ENCODE data around the gene ANO2. TPM values are rescaled to one million over a fixed set of nuclear protein-coding genes. Genes with fewer than 3 reads are reported as not detected.

Gene ANO2
- total RNA-seq, 1 experiment from 2014 or later = not detected

DNA sequence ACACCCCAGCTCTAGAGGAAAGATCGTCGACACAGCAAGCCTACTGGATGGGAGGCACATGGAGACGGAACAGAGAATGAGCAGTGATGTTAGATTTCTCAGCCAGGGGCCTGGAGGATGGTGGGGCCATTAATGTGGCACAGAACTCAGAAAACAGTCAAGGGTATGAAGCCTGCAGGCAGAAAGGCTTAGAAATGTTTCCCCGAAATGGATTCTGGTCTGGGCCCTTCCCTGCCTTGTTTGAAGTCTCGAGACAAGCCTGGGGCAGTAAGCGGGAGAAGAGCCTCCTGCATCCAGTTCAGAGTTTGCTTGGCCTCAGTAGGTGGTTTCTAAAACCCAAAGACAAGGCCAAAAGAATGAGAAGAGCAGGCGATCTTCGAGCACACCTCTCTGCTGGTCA is 354.7 kb downstream of the ANO2 start:
- H3K4me3 ChIP-seq = no peak overlapping the region
- no peaks in the 10 kb centered on the region for H3K36me3 ChIP-seq
- no peaks in the 10 kb centered on the region for H3K9me3 ChIP-seq
- no peaks in the 10 kb centered on the region for H3K27me3 ChIP-seq
- no peak for DNase-seq

DNA sequence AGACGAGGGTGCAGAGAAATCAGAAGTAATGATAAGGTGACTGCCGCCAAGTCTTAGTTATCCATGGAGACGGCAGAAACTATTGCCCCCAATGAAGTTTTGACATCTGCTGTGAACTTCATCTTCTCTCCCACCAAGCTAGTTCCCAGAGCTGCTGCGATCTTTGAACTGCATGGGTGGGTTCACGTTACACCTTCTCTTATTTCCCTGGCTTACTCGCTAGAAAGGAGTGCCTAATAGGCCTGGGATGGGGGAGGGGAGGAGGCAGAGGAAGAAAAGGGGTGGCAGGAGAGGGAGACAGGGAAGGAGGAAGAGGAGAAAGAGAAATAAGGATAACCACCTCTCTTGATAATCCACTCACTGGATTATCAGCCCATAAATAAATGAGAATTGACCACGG is 356.0 kb downstream of the ANO2 start:
- H3K4me3 ChIP-seq = no peak overlapping the region
- no peaks in the 10 kb centered on the region for H3K36me3 ChIP-seq
- H3K27me3 ChIP-seq = no peaks in the 10 kb centered on the region
- DNase-seq = no peak
- no peaks in the 10 kb centered on the region; the same call in 1 of the 2 replicates for H3K9me3 ChIP-seq

GRCh38 chr12:5588591-5588990 is 356.5 kb downstream of the ANO2 start:
- DNase-seq = no peak
- no peak overlapping the region for H3K4me3 ChIP-seq
- no peaks in the 10 kb centered on the region; the same call in 1 of the 2 replicates for H3K9me3 ChIP-seq
- no peaks in the 10 kb centered on the region for H3K36me3 ChIP-seq
- no peaks in the 10 kb centered on the region for H3K27me3 ChIP-seq

- Histone ChIP-seq H3K4me3 (no peak overlapping the region), H3K9me3 (no peaks in the 10 kb centered on the region; the same call in 1 of the 2 replicates), H3K27me3 (no peaks in the 10 kb centered on the region), H3K36me3 (no peaks in the 10 kb centered on the region)
- peak; percentile 36 for DNase-seq
Measured at GRCh38 chr12:5588176-5588575, 356.9 kb downstream of the ANO2 start.

- DNase-seq = no peak
- Histone ChIP-seq H3K9me3 (no peaks in the 10 kb centered on the region; the same call in 1 of the 2 replicates), H3K36me3 (no peaks in the 10 kb centered on the region), H3K27me3 (no peaks in the 10 kb centered on the region), H3K4me3 (no peak overlapping the region)
Measured at GRCh38 chr12:5587711-5588121, 357.3 kb downstream of the ANO2 start.

DNA sequence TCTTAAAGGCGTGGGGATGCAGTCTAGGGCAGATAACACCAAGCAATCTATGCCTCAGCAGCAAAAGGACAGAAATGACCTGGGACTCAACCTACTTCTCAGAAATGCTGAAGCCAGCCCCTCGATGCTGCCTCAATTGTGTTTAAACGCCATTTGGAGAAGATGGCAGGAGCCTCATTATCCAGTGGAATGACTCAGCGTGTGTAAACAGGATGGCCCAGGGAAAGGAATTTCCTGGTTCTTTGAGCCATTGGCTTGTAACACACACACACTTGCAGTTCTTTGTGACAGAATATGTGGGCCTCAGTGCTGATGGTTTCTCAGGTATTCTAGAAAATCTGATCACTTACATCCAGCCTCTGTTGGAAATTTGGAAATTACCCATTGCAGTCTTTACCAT is 358.9 kb downstream of the ANO2 start:
- H3K36me3 ChIP-seq = no peaks in the 10 kb centered on the region
- no peaks in the 10 kb centered on the region; the same call in 1 of the 2 replicates for H3K9me3 ChIP-seq
- H3K4me3 ChIP-seq = no peak overlapping the region
- no peaks in the 10 kb centered on the region for H3K27me3 ChIP-seq
- peak; percentile 54 for DNase-seq

DNA sequence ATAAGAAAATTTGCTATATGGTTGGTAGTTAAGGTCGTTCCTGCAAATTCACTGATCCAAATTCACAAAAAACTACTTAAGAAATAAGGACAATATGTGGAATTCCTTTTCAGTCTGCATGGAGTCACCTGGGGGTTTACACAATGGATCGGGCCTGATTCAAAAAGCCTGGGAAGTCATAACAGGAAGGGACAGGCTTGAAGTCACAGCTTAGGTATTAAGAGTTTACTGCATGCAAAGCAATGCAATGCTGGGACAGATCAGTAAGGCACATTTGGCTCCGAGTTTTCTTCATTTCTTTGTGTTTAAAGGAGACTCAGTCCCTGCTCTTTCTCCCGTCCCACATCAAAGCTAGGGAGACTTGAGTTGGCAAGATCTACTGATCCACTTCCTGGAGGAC is 359.9 kb downstream of the ANO2 start:
- Histone ChIP-seq H3K36me3 (no peaks in the 10 kb centered on the region), H3K27me3 (no peaks in the 10 kb centered on the region), H3K4me3 (no peak overlapping the region), H3K9me3 (no peaks in the 10 kb centered on the region; the same call in 1 of the 2 replicates)
- no peak for DNase-seq

DNA sequence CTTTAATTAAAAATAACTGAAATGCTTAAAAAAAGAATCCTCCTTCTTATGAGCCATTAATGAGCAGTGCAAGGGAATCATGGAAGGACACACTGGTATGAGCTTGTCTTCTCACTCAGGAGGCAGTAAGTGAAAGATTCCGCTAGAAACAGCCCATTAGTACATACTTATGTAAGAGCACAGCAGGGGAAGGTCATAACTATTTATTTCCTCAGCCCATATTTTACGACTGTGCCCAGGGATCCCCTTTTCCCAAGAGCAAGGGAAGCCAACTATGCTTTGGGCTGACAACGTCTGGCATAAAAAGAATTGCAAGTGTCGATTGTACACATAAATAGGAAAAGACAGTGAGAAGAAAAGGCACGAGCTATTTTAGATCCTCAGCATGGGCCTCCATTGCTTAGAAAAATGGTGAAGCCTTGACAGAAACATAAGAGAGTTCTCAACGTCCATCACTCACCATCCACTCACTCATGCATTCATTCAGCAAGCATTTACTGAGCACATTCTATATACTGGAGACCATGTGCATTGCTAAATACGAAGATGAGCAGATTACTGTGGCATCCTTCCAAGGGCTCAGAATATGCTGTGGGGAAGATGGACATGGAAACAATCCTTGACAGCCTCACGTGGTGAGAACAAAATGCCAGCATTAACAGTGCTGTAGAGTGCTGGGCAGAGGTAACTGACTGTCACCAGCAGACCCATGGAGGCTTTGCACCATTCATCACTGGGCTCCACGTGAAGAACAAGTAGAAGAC is 360.5 kb downstream of the ANO2 start:
- no peaks in the 10 kb centered on the region; the same call in 1 of the 2 replicates for H3K9me3 ChIP-seq
- H3K27me3 ChIP-seq = no peaks in the 10 kb centered on the region
- H3K36me3 ChIP-seq = no peaks in the 10 kb centered on the region
- DNase-seq = no peak
- H3K4me3 ChIP-seq = no peak overlapping the region

DNA sequence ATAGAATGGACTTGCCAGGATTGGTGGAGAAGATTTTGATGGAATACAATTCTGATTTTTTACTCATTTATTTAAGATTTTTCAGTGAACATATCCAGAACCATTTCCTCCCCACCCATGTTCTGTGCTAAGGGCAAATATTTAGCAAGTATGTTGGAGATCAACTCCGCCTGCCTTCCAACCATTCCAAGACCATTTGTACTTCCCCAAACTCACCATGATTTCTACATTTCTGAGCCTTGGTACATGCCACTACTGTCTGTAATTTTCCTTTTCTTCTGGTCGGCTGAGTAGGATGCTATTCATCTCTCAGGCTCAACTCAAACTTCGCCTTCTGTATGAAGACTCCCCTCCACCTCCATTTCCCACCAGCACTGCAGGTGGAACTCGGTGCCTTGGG is 362.5 kb downstream of the ANO2 start:
- Histone ChIP-seq H3K4me3 (no peak overlapping the region), H3K36me3 (no peaks in the 10 kb centered on the region), H3K9me3 (no peaks in the 10 kb centered on the region; the same call in 1 of the 2 replicates), H3K27me3 (no peaks in the 10 kb centered on the region)
- no peak for DNase-seq

DNA sequence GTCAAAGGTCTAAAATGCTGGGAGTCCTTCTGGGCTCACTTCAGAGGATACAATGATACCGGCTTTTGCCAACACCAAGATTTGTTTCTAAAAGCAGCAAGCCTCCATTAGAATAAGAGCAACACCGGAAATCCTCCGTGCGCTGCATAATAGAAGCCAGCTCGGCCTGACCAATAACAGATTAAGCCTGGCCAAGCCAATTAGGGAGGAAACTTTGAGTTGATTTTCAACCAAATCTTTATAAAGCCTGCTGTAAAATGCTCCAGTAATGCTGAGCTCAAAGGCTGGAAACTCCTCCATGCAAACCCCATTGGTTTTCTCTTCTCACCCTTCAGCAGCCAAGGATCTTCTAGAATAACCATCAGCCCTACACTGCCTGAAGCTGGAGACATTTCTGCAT is 363.0 kb downstream of the ANO2 start:
- DNase-seq = no peak
- Histone ChIP-seq H3K27me3 (no peaks in the 10 kb centered on the region), H3K9me3 (no peaks in the 10 kb centered on the region; the same call in 1 of the 2 replicates), H3K36me3 (no peaks in the 10 kb centered on the region), H3K4me3 (no peak overlapping the region)

DNA sequence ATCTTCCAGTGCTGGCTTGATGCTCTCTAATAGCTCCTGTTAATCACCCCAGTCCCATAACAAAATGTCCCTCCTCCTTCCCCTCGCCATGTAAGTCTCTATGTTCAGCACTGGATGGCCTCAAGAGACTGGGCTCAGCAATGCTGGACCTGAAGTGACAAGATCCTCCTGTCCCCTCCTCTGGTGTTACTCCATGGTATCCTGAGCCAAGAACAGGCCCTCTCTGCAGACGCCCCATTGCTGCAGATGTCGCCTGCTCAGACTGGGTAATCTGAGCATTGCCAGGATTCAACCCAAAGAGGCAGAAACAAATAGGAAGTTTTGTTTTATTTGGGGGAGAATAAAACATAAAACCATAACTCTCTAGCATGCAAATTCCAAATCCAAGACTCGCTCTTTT is 363.4 kb downstream of the ANO2 start:
- Histone ChIP-seq H3K9me3 (no peaks in the 10 kb centered on the region; the same call in 1 of the 2 replicates), H3K4me3 (no peak overlapping the region), H3K36me3 (no peaks in the 10 kb centered on the region), H3K27me3 (no peaks in the 10 kb centered on the region)
- DNase-seq = no peak

DNA sequence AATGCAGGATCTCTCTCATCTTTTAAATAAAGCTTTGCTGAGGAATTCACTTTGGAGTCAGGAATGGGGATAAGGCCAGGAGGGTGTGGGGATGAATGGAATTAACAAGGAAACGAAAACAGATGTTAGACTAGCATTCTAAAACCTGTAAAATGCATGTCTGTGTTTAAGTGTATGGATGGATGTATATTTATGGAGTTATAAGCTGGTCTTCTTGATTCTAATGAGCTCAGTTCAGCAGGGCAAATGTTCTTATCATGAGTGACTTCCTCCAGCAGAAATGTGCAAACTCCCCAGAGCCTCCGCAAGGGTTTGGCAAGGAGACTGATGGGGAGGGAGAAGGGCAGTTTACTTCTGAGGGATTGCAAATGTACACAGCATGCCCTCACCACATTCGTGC is 364.0 kb downstream of the ANO2 start:
- no peak overlapping the region for H3K4me3 ChIP-seq
- no peaks in the 10 kb centered on the region for H3K36me3 ChIP-seq
- H3K9me3 ChIP-seq = no peaks in the 10 kb centered on the region; the same call in 1 of the 2 replicates
- H3K27me3 ChIP-seq = no peaks in the 10 kb centered on the region
- peak; percentile 32 for DNase-seq

GRCh38 chr12:5578775-5579174 is 366.3 kb downstream of the ANO2 start:
- H3K4me3 ChIP-seq = no peak overlapping the region
- no peaks in the 10 kb centered on the region for H3K36me3 ChIP-seq
- H3K27me3 ChIP-seq = no peaks in the 10 kb centered on the region
- DNase-seq = no peak
- H3K9me3 ChIP-seq = no peaks in the 10 kb centered on the region

DNA sequence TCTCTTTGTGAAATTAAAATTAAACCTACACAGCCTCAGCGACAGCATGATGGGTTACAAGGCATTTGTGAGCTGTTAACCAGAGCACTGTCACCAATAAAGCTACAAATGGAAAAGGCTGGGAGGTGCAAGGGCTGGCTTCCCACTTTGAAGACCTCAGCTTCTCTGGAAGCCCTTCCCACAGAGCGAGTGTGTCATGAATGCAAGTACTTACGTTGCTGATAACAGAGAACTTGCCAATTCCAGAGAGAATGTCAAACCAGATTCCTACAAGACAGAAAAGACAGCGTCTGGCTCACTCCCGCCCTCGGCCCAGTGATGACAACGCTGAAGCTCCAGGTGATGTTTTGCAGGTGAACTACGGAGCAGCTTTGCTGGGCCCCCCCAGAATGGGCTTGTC is 367.3 kb downstream of the ANO2 start:
- no peaks in the 10 kb centered on the region for H3K36me3 ChIP-seq
- H3K4me3 ChIP-seq = no peak overlapping the region
- no peak for DNase-seq
- H3K9me3 ChIP-seq = no peaks in the 10 kb centered on the region
- H3K27me3 ChIP-seq = no peaks in the 10 kb centered on the region

DNA sequence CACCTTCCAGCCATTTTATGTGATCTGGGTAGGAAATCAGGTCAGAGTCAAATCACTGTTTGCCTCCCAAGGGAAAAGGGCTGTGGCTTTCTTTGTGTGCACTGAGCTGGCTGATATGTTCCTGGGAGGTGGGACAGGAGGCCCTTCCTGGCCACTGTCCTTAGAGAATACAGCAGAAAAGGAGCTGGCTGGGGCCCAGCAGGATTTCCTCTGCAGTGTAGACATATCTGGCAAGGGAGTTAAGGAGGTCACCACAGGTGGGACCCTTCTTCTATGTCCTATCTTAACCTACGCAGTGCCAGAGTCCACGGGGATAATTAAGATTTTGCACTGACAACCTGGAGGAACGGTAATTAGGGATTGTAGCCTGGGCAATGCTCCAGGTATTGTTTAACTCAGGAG is 367.8 kb downstream of the ANO2 start:
- H3K36me3 ChIP-seq = no peaks in the 10 kb centered on the region
- no peak overlapping the region for H3K4me3 ChIP-seq
- no peaks in the 10 kb centered on the region for H3K9me3 ChIP-seq
- DNase-seq = no peak
- no peaks in the 10 kb centered on the region for H3K27me3 ChIP-seq

DNA sequence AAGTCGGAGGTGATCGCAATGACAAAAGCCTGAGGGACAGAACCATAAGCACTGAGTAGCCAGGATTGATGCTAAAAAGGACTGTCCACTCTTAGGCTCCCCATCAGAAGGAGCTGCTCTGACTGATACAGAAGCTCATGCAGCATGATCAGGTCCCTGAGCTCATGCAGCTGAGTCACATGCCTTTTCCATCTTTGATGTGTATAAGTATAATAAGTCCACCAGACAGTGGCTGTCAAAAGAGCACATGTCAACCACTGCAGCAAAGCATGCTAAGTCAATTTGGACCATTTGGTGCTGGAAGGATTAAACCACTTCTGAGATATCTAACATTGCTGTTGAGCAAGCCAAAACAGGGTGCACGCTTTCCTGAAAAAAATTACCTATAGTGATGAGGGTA is 369.1 kb downstream of the ANO2 start:
- DNase-seq = no peak
- Histone ChIP-seq H3K4me3 (no peak overlapping the region), H3K36me3 (no peaks in the 10 kb centered on the region), H3K27me3 (no peaks in the 10 kb centered on the region), H3K9me3 (no peaks in the 10 kb centered on the region)

- no peaks in the 10 kb centered on the region for H3K27me3 ChIP-seq
- no peak for DNase-seq
- H3K4me3 ChIP-seq = no peak overlapping the region
- H3K36me3 ChIP-seq = no peaks in the 10 kb centered on the region
- no peaks in the 10 kb centered on the region for H3K9me3 ChIP-seq
Measured at GRCh38 chr12:5575232-5575631, 369.8 kb downstream of the ANO2 start.

DNA sequence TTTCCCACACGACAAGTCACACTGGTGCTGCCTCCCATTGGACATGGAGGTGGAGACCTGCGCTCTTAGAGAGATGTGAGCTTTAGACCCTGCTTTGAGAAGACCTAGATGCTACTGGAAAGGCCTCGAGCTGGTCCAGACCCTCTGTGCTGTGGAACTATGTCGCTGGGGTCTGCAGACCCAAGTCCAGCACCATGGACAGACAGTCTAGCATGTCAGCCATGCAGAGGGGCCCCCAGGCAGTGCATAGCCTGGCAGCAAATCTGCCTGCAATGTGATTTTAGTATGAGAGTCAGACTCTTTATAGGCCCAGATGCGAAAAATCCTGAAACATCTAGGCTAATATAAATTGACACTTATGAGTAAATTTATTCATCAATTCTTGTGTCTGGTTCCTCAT is 371.7 kb downstream of the ANO2 start:
- Histone ChIP-seq H3K27me3 (no peaks in the 10 kb centered on the region), H3K4me3 (no peak overlapping the region), H3K9me3 (no peaks in the 10 kb centered on the region), H3K36me3 (no peaks in the 10 kb centered on the region)
- DNase-seq = no peak
